SJCRH30 (cell line): ENCODE measurements around the gene MAG. TPM values are rescaled to one million over a fixed set of nuclear protein-coding genes. Genes with fewer than 3 reads are reported as not detected.

ENCODE experiments used
- DNase-seq, 2 experiments: peaks; one replicate each; pipeline ENCODE4 v3.0.0-alpha.2; 2015 to 2020
- H3K27ac ChIP-seq: fragments of 250-450 bp; sonication (Bioruptor Pico); 2 replicates; pipeline ENCODE4 v1.5.1; 2020; ENCODE audit warnings: mild to moderate bottlenecking, moderate library complexity
- H3K27me3 ChIP-seq: fragments of 250-450 bp; sonication (Bioruptor Pico); 2 replicates; pipeline ENCODE4 v1.5.1; 2020; ENCODE audit warnings: mild to moderate bottlenecking, moderate library complexity
- H3K36me3 ChIP-seq: fragments of 250-450 bp; sonication (Bioruptor Pico); 2 replicates; pipeline ENCODE4 v1.5.1; 2020; ENCODE audit warnings: mild to moderate bottlenecking, moderate library complexity
- H3K4me1 ChIP-seq: fragments of 250-450 bp; sonication (Bioruptor Pico); 2 replicates; pipeline ENCODE4 v1.5.1; 2020; ENCODE audit warnings: mild to moderate bottlenecking, moderate library complexity
- H3K4me3 ChIP-seq: fragments of 250-450 bp; sonication (Bioruptor Pico); 2 replicates; pipeline ENCODE4 v1.5.1; 2020; ENCODE audit warnings: mild to moderate bottlenecking, moderate library complexity
- H3K9me3 ChIP-seq: fragments of 250-450 bp; sonication (Bioruptor Pico); replicated peaks from 2 replicates; pipeline ENCODE4 v1.5.1; 2020; ENCODE audit warnings: mild to moderate bottlenecking, moderate library complexity
- total RNA-seq: library from RNA; depleted of rRNA; stranded (reverse); fragments of >200 nt; shearing (Covaris generic); gene quantifications from 2 replicates; pipeline ENCODE4 v1.2.3, GENCODE V29; 2014

The MAG gene
- total RNA-seq, 1 experiment from 2014 or later = 1.2 TPM

DNA sequence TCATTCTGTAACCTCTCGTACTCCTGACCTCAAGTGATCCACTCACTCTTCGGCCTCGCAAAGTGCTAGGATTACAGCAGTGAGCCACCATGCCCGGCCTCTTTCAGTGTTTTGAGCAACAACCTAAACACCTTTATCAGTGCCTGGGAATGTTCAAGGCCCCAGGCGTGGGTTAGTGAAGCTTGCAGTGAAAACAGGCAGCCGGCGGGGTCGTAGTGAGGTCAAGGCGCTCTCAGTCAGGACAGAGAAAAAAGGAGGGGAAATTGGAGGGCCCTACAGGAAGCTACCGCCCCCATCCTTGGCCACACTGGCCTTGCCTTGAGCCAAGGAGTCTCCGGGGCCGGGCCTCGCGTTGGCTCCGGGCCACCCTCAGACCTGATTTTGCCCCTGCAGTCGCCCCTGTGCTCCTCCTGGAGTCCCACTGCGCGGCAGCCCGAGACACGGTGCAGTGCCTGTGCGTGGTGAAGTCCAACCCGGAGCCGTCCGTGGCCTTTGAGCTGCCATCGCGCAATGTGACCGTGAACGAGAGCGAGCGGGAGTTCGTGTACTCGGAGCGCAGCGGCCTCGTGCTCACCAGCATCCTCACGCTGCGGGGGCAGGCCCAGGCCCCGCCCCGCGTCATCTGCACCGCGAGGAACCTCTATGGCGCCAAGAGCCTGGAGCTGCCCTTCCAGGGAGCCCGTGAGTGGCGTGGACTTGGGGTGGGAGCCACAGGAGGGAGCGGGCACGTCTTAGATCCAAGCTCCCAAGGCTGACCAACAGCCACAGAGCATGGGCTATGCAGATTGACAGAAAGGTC lies 17.7 kb downstream of the MAG start:
- Histone ChIP-seq H3K9me3 (no peaks in the 10 kb centered on the region), H3K27ac (no peak overlapping the region), H3K4me3 (no peak overlapping the region), H3K27me3 (no peaks in the 10 kb centered on the region), H3K36me3 (no peaks in the 10 kb centered on the region), H3K4me1 (peaks cover 7% of the 10 kb centered on the region; the same call in 1 of the 2 replicates)
- no peak for DNase-seq

DNA sequence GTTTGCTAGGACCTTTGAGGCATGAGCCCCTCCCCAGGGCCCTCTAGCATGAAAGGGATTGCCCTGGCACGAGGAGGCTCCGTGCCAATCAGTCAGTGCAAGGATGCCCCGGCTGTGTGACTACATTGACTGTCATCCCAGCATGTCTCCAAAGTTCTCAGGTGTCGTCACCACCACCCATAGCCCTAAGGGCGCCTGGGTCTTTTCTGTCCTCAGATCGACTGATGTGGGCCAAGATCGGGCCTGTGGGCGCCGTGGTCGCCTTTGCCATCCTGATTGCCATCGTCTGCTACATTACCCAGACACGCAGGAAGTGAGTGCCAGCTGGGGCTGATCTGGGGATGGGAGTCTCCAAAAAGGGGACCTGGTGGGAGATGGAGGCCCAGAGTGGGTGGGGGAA lies 18.4 kb downstream of the MAG start:
- no peaks in the 10 kb centered on the region for H3K27me3 ChIP-seq
- H3K9me3 ChIP-seq = no peaks in the 10 kb centered on the region
- peaks cover 7% of the 10 kb centered on the region; the same call in 1 of the 2 replicates for H3K4me1 ChIP-seq
- no peak overlapping the region for H3K27ac ChIP-seq
- no peaks in the 10 kb centered on the region for H3K36me3 ChIP-seq
- no peak overlapping the region for H3K4me3 ChIP-seq
- no peak for DNase-seq

DNA sequence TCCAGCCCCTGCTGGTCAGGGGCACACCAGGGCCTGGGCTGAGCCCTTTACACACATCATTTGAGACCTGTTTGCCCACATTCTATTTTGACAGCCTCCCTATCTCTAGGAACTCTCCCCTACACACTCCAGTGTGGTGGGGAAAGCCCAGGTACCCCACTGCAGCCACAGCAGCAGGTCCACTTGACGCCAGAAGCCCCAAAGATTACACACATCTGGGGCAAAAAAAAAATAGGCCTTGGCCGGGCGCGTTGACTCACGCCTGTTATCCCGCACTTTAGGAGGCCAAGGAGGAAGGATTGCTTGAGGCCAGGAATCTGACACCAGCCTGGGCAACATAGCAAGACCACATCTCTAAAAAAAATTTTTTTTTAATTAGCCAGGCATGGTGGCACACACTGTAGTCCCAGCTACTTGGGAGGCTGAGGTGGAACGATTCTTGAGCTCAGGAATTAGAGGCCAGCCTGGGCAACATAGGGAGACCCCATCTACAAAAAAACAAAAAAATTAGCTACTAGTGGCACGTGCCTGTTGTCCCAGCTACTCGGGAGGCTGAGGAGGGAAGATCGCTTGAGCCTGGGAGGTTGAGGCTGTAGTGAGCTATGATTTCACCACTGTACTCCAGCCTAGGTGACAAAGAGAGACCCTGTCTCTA lies 19.0 kb downstream of the MAG start:
- Histone ChIP-seq H3K4me1 (peaks cover 7% of the 10 kb centered on the region; the same call in 1 of the 2 replicates), H3K36me3 (no peaks in the 10 kb centered on the region), H3K9me3 (no peaks in the 10 kb centered on the region), H3K4me3 (no peak overlapping the region), H3K27ac (no peak overlapping the region), H3K27me3 (no peaks in the 10 kb centered on the region)
- DNase-seq = no peak

DNA sequence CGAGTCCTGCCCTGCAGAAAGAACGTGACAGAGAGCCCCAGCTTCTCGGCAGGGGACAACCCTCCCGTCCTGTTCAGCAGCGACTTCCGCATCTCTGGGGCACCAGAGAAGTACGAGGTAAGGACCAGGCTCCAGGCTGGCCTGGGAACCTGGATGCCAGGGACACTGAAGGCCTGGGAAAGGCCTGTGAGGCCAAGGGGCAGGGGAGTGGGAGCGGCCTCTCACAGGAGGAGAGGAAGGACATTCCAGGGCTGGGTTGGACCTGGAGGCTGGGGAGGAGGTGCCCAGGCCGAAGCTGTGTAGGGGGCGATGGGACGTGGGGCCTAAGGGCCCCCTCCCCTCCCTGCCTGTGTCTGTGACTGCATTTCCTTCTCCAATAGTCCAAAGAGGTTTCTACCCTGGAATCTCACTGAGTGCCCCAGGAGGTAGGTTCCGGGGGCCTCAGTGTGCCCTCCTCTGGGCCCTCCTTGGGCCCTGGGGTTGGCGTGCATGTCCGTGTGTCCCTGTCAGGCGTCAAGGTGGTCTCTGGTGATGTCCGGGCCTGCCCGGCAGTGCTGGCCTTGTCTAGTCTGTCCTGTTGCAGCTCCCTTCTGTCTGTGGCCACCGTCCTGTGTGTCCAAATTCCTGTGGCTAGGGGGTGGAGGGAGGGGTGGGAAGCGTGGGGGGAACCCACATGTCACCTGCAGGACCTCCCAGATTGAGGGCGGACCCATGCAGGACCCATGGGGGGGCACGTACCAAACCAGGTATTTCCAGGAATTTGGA lies 20.1 kb downstream of the MAG start:
- H3K36me3 ChIP-seq = no peaks in the 10 kb centered on the region
- H3K4me1 ChIP-seq = peaks cover 7% of the 10 kb centered on the region; the same call in 1 of the 2 replicates
- no peak for DNase-seq
- H3K27me3 ChIP-seq = no peaks in the 10 kb centered on the region
- H3K9me3 ChIP-seq = no peaks in the 10 kb centered on the region
- no peak overlapping the region for H3K27ac ChIP-seq
- no peak overlapping the region for H3K4me3 ChIP-seq

DNA sequence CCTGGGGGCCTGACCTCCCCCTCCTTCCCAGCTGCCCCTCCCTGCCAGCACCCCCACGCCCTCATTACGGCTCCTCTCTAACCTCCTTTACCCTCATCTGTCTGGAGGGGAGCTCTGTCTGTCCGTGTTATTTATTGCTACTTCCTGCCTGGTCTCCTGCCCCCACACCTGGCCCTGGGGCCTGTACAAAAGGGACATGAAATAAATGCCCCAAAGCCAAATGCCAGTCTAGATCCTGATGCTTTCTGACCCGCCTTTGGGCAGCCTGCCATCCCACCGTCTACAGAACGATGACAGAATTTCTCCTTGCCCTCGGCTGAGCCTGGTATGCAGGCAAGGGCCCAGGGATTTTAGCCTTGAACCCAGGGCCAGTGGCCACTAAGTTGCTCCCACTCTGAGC lies 21.6 kb downstream of the MAG start:
- no peaks in the 10 kb centered on the region for H3K36me3 ChIP-seq
- no peak for DNase-seq
- H3K27me3 ChIP-seq = no peaks in the 10 kb centered on the region
- H3K27ac ChIP-seq = no peak overlapping the region
- no peaks in the 10 kb centered on the region for H3K9me3 ChIP-seq
- H3K4me1 ChIP-seq = peaks cover 7% of the 10 kb centered on the region; the same call in 1 of the 2 replicates
- no peak overlapping the region for H3K4me3 ChIP-seq

DNA sequence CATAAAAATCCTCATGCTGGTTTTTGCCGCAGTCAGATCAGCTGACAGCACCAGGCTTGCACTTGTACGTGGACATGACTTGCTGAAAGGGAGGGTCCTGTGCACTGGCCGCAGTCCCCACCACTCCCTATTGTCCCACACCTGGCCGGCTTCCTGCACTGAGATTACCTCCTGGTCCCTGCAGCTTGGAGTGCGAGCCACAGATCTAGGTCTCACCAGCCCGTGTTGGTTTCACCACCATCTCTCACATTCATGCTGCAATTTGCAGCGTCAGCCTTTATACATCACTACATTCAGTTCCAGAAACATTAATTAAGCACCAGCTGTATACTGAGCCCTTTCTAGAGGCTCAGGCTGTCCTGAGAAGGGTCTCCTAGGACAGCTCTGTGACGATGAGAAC lies 22.1 kb downstream of the MAG start:
- H3K27ac ChIP-seq = no peak overlapping the region
- H3K4me1 ChIP-seq = peaks cover 7% of the 10 kb centered on the region; the same call in 1 of the 2 replicates

DNA sequence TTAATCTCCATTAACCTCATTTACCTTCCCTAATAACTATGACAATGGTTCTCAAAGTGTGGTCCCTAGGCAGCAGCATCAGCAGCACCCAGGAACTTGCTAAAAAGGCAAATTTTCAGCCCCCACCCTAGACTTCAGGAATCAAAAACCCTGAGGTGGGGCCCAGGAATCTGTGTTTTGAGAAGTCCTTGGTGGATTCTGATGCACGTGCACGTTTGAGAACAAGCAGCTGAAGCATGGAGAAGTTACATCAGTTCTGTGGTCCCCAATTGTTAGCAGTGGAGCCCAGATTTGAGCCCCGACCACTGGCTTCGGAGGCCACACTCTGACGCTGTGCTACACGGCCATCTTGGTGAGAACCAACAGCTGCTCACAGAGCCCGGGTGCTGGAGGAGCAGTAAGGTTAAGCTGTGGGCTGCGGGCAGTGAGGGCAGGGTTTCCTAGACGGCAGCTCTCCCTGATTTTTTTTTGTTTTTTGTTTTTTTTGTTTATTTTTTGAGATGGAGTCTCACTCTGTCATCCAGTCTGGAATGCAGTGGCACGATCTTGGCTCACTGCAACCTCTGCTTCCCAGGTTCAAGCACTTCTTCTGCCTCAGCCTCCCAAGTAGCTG lies 23.0 kb downstream of the MAG start:
- Histone ChIP-seq H3K4me3 (no peak overlapping the region), H3K27me3 (no peaks in the 10 kb centered on the region), H3K4me1 (no peaks in the 10 kb centered on the region; the same call in 1 of the 2 replicates), H3K9me3 (no peaks in the 10 kb centered on the region), H3K36me3 (no peaks in the 10 kb centered on the region), H3K27ac (no peak overlapping the region)
- no peak for DNase-seq

More for the DNA sequence above, 22.1 kb downstream of the MAG start:
- Histone ChIP-seq H3K27me3 (no peaks in the 10 kb centered on the region), H3K4me3 (no peak overlapping the region), H3K9me3 (no peaks in the 10 kb centered on the region), H3K36me3 (no peaks in the 10 kb centered on the region)
- DNase-seq = no peak

DNA sequence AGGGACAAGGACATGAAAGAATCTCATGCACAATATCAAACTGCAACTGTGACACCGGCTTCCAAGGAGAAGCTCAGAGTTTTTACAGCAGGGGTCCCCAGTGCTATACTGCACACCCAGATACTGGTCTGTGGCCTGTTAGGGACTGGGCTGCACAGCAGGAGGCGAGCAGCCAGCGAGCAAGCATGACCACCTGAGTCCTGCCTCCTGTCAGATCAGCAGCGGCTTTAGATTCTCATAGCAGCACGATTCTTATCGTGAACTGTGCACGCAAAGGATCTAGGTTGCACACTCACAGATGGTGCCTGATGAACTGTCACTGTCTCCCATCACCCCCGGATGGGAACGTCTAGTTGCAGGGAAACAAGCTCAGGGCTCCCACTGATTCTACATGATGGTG lies 23.9 kb downstream of the MAG start:
- DNase-seq = no peak
- no peaks in the 10 kb centered on the region; the same call in 1 of the 2 replicates for H3K4me1 ChIP-seq
- no peak overlapping the region for H3K27ac ChIP-seq
- no peaks in the 10 kb centered on the region for H3K27me3 ChIP-seq
- no peaks in the 10 kb centered on the region for H3K9me3 ChIP-seq
- no peaks in the 10 kb centered on the region for H3K36me3 ChIP-seq
- no peak overlapping the region for H3K4me3 ChIP-seq

DNA sequence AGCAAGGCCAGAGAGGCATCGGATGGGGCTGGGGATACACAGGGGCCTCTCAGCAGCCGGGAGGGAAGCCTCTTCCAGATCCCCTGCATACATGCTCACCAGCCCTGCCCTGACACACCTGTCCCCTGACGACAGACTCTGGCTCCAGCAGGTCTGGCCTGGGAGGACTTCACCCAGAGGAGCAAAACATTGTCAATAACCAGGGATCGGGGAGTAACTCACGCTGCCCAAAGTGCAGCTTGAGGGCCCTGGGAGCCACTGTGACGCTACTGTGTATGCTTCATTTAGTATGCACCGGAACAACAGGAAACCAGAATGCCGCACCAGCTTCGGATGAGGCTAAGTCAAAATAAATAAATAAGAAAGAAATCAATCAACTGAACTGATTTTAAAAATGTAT lies 24.6 kb downstream of the MAG start:
- Histone ChIP-seq H3K4me3 (no peak overlapping the region), H3K27me3 (no peaks in the 10 kb centered on the region), H3K4me1 (no peaks in the 10 kb centered on the region; the same call in 1 of the 2 replicates), H3K9me3 (no peaks in the 10 kb centered on the region), H3K27ac (no peak overlapping the region), H3K36me3 (no peaks in the 10 kb centered on the region)
- DNase-seq = no peak

DNA sequence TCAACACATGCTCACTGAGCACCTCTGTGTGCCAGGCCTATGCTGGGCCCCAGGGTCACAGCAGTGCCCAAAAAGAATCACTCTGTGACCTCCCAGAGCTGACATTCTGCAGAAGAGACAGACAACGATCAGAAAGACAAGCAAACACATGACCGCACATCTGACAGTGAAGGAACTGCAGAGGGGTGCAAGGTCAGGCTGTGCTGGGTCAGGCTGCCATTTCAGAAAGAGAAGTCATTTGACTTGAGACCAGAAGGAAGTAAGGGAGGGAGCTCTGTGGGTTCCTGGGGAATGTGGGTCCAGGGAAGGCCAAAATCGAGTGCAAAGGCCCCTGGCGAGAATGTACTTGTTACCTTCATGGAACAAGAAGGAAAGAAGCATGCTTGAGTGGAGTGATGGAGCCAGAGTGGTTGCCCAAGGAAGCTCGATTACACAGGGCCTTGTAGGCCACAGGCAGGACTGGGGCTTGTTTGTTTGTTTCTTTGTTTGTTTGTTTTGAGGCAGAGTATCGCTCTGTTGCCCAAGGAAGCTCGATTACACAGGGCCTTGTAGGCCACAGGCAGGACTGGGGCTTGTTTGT lies 25.6 kb downstream of the MAG start:
- Histone ChIP-seq H3K4me3 (no peak overlapping the region), H3K27ac (no peak overlapping the region), H3K9me3 (no peaks in the 10 kb centered on the region), H3K27me3 (no peaks in the 10 kb centered on the region), H3K4me1 (no peaks in the 10 kb centered on the region; the same call in 1 of the 2 replicates), H3K36me3 (no peaks in the 10 kb centered on the region)
- no peak for DNase-seq

DNA sequence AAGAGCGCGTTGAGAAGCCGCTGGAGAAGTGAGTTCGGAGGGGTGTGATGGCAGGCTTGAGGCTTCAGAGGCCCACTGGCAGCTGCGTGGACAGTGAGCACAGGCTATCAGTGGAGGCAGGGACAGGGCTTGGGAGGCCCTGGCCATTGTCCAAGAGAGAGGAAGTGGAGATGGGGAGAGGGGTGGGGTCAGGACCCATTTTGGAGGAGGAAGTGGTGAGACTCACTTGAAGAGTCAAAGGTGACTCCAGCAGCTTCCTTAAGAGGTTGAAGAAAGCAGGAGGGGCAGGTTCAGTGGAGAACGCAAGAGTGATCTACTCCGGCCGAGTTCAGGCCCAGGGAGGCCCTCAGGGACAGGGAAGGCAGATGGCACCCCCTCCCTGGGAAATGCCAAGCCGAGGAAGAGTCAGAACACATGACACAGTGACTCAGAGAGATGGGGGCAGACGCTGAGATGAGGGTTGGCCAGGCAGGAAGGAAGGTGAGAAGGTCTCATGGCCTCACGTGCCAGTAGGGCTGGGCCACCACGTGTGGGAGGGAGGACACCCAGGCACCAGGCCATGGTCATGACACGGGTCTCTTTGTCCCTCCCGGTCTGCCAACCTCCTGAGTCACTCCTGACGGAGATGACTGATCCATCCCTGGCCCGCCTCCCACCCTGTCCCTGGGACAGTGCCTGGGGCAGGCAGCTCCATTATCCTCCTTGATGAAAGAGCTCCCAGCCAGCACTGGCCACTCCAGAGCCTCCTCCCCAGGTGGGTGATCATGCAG lies 26.9 kb downstream of the MAG start:
- Histone ChIP-seq H3K27ac (no peak overlapping the region), H3K36me3 (no peaks in the 10 kb centered on the region), H3K9me3 (no peaks in the 10 kb centered on the region), H3K27me3 (no peaks in the 10 kb centered on the region), H3K4me1 (no peaks in the 10 kb centered on the region; the same call in 1 of the 2 replicates), H3K4me3 (no peak overlapping the region)
- DNase-seq = no peak

DNA sequence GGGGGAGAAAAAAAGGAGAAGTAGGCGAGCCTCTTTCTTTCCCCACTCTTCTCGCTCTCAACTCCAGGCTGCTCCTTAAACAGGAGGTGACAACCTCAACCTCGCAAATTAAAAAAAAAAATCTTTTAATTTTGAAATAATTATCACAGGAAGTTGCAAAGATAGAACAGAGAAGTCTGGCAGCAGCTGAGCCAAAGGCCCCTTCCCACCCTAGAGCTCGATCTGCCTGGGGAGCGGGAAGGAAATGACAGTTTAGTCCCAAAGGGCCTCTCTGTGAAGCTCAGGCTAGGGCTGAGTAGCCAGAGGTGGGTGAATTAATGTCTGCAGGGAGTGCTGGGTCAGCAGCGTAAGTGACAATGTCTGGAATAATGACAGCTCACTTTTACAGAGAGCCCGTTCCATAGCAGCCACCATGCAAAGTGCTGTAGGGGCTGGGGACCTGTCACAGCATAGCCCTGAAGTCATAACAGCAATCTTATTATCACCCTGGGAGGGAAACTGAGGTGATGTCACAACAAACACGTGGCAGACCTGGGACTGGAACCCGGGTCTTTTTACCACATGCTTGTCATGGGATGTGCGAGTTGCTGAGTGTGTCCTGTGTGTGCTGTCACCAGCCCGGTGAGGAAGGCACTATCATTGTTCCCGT lies 28.2 kb downstream of the MAG start:
- Histone ChIP-seq H3K4me3 (no peak overlapping the region), H3K4me1 (no peaks in the 10 kb centered on the region; the same call in 1 of the 2 replicates), H3K27me3 (no peaks in the 10 kb centered on the region), H3K27ac (no peak overlapping the region), H3K36me3 (no peaks in the 10 kb centered on the region), H3K9me3 (no peaks in the 10 kb centered on the region)
- no peak for DNase-seq

DNA sequence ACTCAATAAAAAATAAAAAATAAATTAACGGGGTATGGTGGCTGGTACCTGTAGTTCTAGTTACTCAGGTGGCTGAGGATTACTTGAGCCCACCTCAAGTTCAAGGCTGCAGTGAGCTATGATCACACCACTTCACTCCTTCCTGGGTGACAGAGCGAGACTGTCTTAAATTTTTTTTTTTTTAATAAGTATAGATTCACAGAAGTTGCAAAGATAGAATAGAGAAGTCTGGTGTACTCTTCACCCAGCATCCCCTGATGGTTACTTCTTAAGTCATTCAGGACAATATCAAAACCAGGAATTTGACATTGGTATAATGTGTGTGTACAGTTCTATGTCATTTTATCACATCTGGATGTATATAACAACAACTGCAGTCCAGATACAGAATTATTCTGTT lies 29.3 kb downstream of the MAG start:
- Histone ChIP-seq H3K27ac (no peak overlapping the region), H3K27me3 (peaks cover 4% of the 10 kb centered on the region; the same call in 1 of the 2 replicates), H3K36me3 (no peaks in the 10 kb centered on the region), H3K4me1 (no peaks in the 10 kb centered on the region; the same call in 1 of the 2 replicates), H3K9me3 (no peaks in the 10 kb centered on the region), H3K4me3 (no peak overlapping the region)
- DNase-seq = no peak
